Hematopoietic multipotent progenitor cell treated with erythropoietin and hydrocortisone succinate and interleukin-3 and kit ligand, for 8 days (in vitro differentiated cells): Measurements from ENCODE around the gene FARS2.

Experiments
- DNase-seq: peaks from one replicate; pipeline ENCODE4 v3.0.0-alpha.2; 2015

FARS2 gene

DNA sequence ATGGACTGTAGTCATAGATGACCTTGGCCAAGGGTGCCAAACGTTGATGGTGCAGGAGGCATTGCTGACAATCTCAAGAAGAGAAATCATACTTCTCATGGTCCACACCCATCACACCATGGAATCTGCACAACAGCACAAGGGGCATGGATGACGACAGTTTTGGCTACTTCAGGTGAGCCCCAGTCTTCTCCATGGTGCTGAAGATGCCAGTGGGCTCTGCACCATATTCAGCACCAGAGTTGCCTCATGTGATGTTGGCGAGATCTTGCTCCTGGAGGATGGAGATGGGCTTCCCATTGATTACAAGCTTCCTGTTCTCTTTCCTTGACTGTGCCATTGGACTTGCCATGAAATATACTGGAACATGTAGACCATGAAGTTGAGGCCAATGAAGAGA, 556.6 kb downstream of the FARS2 start:
- no peak for DNase-seq

- DNase-seq, result no peak
Measured at GRCh38 chr6:5818959-5819358, 557.6 kb downstream of the FARS2 start.
